NCI-H2107 treated with DMSO at 0.1 percent for 48 hours (cell line): ENCODE measurements around the gene RGMA.
"Not testable (repeated sequence)": the region's sequence is repeated elsewhere in the genome, so short reads cannot be mapped to it uniquely, and the experiment has no call there.

Source experiments
- DNase-seq: peaks from one replicate; lab custom pipeline; 2025; ENCODE audit not compliant: unreplicated experiment; lab: John Stamatoyannopoulos, UW

RGMA gene

GRCh38 chr15:93035953-93036810 lies 52.8 kb downstream of the RGMA start:
- no peak for DNase-seq

GRCh38 chr15:93035092-93035915 lies 53.7 kb downstream of the RGMA start:
- DNase-seq: no peak

GRCh38 chr15:93034512-93034911 lies 54.5 kb downstream of the RGMA start:
- no peak for DNase-seq

GRCh38 chr15:93033434-93034045 lies 55.5 kb downstream of the RGMA start:
- DNase-seq: no peak

GRCh38 chr15:93032515-93033206 lies 56.4 kb downstream of the RGMA start:
- DNase-seq: not testable (repeated sequence)

- not testable (repeated sequence) for DNase-seq
Measured at GRCh38 chr15:93031557-93032384, 57.2 kb downstream of the RGMA start.

GRCh38 chr15:93031103-93031464 lies 57.9 kb downstream of the RGMA start:
- no peak for DNase-seq

- peak; percentile 30 for DNase-seq
Measured at GRCh38 chr15:93030430-93031102, 58.4 kb downstream of the RGMA start.

- DNase-seq: no peak
Measured at GRCh38 chr15:93029836-93030429, 59.1 kb downstream of the RGMA start.

- no peak for DNase-seq
Measured at GRCh38 chr15:93029214-93029835, 59.7 kb downstream of the RGMA start.

GRCh38 chr15:93028632-93029213 lies 60.3 kb downstream of the RGMA start:
- DNase-seq: no peak

- DNase-seq: no peak
Measured at GRCh38 chr15:93028111-93028631, 60.8 kb downstream of the RGMA start.

- no peak for DNase-seq
Measured at GRCh38 chr15:93027413-93027812, 61.6 kb downstream of the RGMA start.

- DNase-seq: no peak
Measured at GRCh38 chr15:93026380-93026817, 62.6 kb downstream of the RGMA start.

GRCh38 chr15:93025625-93025982 lies 63.4 kb downstream of the RGMA start:
- no peak for DNase-seq

GRCh38 chr15:93024716-93025624 lies 64.0 kb downstream of the RGMA start:
- DNase-seq: no peak

- no peak for DNase-seq
Measured at GRCh38 chr15:93024293-93024692, 64.7 kb downstream of the RGMA start.
